ENCODE data around the gene HSPA1A.
"Not testable (repeated sequence)": the region's sequence is repeated elsewhere in the genome, so short reads cannot be mapped to it uniquely, and the experiment has no call there.

HSPA1A gene

DNA sequence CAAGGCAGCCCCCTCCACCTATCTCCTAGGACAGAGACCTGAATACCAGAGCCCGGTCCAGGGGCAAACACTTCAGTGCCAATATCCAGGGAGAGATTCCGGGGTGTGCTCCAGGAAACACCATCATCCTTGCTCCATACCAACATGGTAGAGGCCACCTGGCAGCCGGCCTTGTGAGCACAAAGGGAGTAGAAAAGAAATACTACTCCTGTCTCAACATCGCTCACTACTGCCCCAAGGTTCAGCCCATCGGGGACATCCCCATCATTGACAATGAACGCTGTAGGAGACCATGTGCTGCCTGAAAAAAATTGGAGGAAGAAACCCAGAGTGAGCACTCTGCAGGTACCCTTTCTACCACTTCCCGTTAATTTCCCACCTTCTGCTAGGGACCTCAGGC lies 45.8 kb downstream of the HSPA1A start:
- Histone ChIP-seq H3K9me3 (no peaks in the 10 kb centered on the region), H3K36me3 (peaks cover 27% of the 10 kb centered on the region), H3K27ac (no peak overlapping the region), H4K20me1 (no peaks in the 10 kb centered on the region), H3K4me3 (no peak overlapping the region), H3K4me2 (peak overlapping the region; percentile 99; the same call in 1 of the 2 replicates), H3K4me1 (peaks cover 36% of the 10 kb centered on the region), H3K27me3 (no peaks in the 10 kb centered on the region), H3K9ac (no peak overlapping the region)
- TF ChIP-seq Cebpa-rat (IDR thresholded peaks at IDR 0.05) = no peak

DNA sequence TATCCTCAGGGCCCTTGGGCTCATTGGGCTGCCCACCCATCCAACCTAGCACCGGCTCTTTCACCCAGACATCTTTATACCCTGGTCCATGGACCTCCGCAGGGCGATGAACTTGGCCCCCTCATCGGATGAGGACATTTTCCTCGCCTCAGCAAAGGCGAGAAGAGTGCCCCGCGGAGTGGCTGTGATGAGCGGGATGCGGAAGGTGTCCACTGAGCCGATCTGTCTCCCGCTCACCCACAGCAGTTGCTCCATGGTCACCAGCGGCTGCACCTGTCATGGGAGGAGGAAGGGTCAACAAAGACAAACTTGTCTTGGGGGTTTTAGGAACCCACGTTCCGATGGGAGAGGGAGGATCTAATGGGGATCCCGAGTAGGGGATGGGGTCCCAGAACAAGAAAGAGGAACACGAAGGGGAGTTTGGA lies 46.6 kb downstream of the HSPA1A start:
- H3K4me2 ChIP-seq = peak overlapping the region; percentile 99
- H3K36me3 ChIP-seq = peaks cover 27% of the 10 kb centered on the region
- H3K27ac ChIP-seq = peak overlapping the region; percentile 72
- H3K4me3 ChIP-seq = peak overlapping the region; percentile 79
- H3K9me3 ChIP-seq = no peaks in the 10 kb centered on the region
- H3K27me3 ChIP-seq = no peaks in the 10 kb centered on the region
- H3K9ac ChIP-seq = peak overlapping the region; percentile 82
- peaks cover 36% of the 10 kb centered on the region for H3K4me1 ChIP-seq
- no peak for TF ChIP-seq Cebpa-rat (IDR thresholded peaks at IDR 0.05)
- no peaks in the 10 kb centered on the region for H4K20me1 ChIP-seq

DNA sequence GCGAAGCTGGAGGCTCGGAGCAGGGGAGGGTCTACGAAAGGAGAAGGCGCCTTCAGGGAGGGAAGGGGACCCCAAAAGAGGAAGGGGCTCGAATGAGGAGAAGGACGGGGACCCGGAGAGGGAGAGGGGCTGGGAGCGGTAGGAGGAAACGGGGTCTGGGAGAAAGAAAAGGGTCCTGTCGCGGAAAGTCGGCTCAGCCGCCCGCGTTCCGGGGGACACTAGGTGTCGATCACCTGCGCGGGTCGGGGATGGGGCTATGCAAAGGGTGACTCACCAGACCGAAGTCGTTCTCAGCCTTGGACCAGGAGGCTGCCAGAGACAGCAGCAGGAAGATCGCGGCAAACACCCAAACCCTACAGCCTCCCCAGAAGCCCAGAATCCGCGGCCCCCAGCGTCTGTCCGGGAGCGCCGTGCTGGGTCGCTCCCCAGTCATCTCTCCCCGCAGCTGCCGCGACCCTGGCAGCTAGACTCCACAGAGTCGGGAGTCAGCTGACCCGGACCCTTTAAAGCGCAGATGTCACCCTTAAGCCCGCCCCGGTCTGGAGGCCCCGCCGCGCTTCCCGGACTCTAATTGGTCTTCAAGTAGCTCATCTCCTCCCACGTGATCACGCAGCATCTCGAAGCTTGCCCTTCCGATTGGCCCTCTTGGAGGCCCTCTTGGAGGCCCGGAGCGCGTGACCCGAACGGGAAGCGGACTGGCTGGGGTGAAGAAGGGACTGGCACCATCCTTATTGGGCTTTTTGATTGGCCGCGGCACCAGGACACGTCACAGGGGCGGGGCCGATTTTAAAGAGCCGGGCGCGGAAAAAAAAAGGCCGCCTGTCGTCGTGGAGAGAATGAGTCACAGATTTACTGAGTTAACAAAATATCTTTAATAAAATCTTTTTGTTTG lies 47.2 kb downstream of the HSPA1A start, which contains the start of gene NEU1:
Gene NEU1 (minus strand): TSS at position 478 of the 892 bp plus-strand sequence. CDS start 45 bp downstream, at position 433.
- Histone ChIP-seq H3K27me3 (no peaks in the 10 kb centered on the region), H3K36me3 (peaks cover 27% of the 10 kb centered on the region), H3K9ac (peak within 1 kb of the TSS; percentile 82), H3K4me3 (peak within 1 kb of the TSS; percentile 79), H4K20me1 (no peaks in the 10 kb centered on the region), H3K4me1 (peaks cover 36% of the 10 kb centered on the region), H3K4me2 (peak within 1 kb of the TSS; percentile 99), H3K27ac (peak within 1 kb of the TSS; percentile 84), H3K9me3 (no peaks in the 10 kb centered on the region)
- no peak for TF ChIP-seq Cebpa-rat (IDR thresholded peaks at IDR 0.05)

DNA sequence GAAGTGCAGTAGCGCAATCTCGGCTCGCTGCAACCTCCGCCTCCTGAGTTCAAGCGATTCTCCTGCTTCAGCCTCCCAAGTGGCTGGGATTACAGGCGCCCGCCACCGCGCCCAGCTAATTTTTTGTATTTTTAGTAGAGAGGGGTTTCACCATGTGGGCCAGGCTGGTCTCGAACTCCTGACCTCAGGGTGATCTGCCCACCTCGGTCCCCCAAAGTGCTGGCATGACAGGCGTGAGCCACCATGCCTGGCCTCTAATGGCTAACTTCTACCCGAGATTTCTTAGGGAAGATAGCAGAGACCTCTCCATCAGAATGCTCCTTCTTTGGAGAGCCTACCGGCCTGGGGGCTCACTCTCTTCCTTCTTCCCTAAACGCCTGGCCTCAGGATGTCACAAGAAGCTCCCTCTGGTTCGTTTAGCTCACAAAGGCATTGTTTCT lies 48.8 kb downstream of the HSPA1A start:
- not testable (repeated sequence) for H4K20me1 ChIP-seq, H3K9me3 ChIP-seq, H3K27me3 ChIP-seq
- H3K36me3 ChIP-seq = peaks cover 16% of the 10 kb centered on the region
- peak overlapping the region; percentile 84 for H3K27ac ChIP-seq
- H3K4me1 ChIP-seq = peaks cover 46% of the 10 kb centered on the region
- H3K9ac ChIP-seq = peak overlapping the region; percentile 82
- peak overlapping the region; percentile 92 for H3K4me2 ChIP-seq
- H3K4me3 ChIP-seq = peak overlapping the region; percentile 79

DNA sequence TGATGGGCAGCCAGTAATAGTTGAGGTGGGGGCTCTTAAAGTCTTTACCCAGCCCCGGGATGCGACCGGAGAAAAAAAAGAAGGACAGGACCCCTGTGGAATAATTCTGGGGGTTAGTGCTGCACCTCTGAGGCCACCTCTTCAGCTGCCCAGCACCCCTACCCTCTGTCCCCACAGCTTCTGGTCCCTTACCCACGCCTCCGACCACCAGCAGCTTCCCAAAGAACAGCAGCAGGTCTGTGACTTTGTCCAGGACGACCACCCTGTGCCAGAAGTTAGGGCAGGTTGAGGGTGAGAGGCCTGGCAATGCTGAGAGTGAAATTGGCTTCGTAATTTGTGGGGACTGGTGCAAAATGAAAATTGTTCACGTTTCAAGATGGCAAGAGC lies 49.5 kb downstream of the HSPA1A start:
- TF ChIP-seq Cebpa-rat (IDR thresholded peaks at IDR 0.05) = no peak
- H3K4me2 ChIP-seq = peak overlapping the region; percentile 92

DNA sequence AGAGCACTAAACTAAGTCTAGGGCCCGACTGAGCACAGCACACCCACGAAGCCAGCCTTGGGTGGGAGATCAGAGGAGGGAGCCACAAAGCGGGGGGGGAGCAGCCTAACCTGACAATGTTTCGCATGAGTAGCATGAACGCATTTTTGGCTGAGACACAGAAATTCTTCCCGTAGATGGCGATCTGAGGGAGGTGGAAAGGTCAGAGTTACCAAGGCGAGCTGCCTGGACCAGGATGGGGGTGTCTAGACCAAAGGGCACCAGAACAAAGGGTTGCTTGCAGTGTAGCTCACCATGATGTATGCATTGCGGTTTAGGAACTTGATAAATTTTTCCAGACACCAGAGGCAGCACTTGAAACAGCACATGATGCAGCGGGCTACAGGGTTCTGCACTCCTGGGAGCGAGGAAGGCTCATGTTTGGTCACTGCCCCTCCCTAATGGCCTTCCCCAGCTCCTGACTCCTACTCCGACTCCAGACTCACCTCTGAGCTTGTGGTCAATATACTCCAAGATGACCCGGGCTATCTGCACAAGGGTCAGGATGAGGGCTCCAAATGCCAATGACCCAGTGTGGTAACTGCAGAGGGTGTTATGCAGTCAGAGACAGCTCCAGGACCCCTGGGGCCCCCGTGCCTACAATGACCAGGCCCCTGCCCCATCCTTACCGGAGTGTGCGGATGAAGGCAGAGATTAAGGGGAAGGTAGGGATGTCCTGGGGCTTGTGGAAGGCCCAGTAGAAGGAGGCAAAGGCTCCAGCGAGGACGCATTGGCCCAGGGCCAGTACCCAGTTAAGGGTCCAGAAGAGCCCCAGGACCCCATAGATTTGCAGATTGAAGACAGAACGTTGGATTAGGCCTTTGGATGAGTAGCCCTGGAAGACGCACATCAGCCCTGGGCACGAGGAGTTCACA lies 50.1 kb downstream of the HSPA1A start:
- no peaks in the 10 kb centered on the region for H3K27me3 ChIP-seq
- peaks cover 59% of the 10 kb centered on the region for H3K4me1 ChIP-seq
- peak overlapping the region; percentile 92 for H3K4me2 ChIP-seq
- H3K36me3 ChIP-seq = peaks cover 3% of the 10 kb centered on the region; the same call in 1 of the 2 replicates
- TF ChIP-seq Cebpa-rat (IDR thresholded peaks at IDR 0.05) = no peak
- H3K9ac ChIP-seq = peak overlapping the region; percentile 82
- H3K4me3 ChIP-seq = no peak overlapping the region
- H4K20me1 ChIP-seq = no peaks in the 10 kb centered on the region
- 0 out of 2 replicates have a peak overlapping the region, but pooled peaks have one; percentile 84 for H3K27ac ChIP-seq
- H3K9me3 ChIP-seq = no peaks in the 10 kb centered on the region

More for the DNA sequence above, 49.5 kb downstream of the HSPA1A start:
- Histone ChIP-seq H3K4me3 (peak overlapping the region; percentile 79; the same call in 1 of the 2 replicates), H3K27me3 (no peaks in the 10 kb centered on the region), H4K20me1 (no peaks in the 10 kb centered on the region), H3K4me1 (peaks cover 53% of the 10 kb centered on the region), H3K9me3 (no peaks in the 10 kb centered on the region), H3K36me3 (peaks cover 10% of the 10 kb centered on the region), H3K9ac (peak overlapping the region; percentile 82), H3K27ac (peak overlapping the region; percentile 84)
